WI38 (cell line): ENCODE measurements around the gene GPR55.

Experiments
- H3K4me3 ChIP-seq: 2 replicates; pipeline ENCODE4 v1.5.1; 2011; ENCODE audit warnings: low read depth, mild to moderate bottlenecking, control low read depth, low read length
- TF ChIP-seq, protein P1 (sequence below): IDR thresholded peaks from 2 replicates; pipeline ENCODE4 v1.5.1; 2012; ENCODE audit warnings: low read depth, mild to moderate bottlenecking, control low read depth, low read length

Gene GPR55

DNA sequence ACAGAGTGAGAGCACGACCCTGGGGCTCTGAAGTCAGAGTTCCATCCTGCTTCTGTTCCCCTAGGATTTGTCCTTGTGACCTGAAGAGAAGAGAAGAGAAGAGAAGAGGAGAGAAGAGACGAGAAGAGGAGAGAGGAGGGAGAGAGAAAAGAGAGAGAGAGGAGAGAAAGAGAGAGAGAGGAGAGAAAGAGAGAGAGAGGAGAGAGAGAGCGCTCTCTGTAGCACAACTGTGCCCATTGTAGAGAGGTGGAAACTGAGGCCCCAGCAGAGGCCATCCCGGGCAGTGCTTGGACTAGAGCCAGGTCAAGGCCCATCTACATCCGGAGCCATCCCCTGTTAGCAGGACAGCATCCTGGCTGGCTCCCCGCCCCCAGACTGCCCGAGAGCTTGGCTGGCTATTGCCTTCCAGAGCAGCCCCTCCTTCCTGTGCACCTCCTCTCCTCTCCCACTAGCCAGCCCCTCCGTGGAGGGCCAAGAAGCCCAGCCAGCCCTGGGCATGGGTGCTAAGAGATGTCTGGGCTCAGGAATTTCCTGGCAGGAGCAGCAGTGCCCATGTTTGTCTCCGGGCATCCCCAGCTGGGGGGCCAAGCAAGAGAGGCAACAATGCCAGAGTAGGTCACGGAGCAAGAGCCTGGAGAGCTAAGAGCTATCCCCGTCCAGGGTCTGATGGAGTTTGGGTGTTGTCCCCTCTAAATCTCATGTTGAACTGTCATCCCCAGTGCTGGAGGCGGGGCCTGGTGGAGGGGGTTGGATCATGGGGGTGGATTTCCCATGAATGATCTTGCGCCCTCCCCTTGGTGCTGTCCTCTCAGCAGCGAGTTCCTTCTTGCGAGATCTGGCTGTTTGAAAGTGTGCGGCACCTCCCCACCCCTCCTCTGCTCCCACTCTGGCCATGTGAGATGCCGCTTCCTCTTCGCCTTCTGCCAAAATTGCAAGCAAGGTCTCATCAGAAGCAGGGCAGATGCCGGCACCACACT is 18.2 kb upstream of the GPR55 start:
- TF ChIP-seq, protein P1, sequence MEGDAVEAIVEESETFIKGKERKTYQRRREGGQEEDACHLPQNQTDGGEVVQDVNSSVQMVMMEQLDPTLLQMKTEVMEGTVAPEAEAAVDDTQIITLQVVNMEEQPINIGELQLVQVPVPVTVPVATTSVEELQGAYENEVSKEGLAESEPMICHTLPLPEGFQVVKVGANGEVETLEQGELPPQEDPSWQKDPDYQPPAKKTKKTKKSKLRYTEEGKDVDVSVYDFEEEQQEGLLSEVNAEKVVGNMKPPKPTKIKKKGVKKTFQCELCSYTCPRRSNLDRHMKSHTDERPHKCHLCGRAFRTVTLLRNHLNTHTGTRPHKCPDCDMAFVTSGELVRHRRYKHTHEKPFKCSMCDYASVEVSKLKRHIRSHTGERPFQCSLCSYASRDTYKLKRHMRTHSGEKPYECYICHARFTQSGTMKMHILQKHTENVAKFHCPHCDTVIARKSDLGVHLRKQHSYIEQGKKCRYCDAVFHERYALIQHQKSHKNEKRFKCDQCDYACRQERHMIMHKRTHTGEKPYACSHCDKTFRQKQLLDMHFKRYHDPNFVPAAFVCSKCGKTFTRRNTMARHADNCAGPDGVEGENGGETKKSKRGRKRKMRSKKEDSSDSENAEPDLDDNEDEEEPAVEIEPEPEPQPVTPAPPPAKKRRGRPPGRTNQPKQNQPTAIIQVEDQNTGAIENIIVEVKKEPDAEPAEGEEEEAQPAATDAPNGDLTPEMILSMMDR: no peak
- no peak overlapping the region for H3K4me3 ChIP-seq

DNA sequence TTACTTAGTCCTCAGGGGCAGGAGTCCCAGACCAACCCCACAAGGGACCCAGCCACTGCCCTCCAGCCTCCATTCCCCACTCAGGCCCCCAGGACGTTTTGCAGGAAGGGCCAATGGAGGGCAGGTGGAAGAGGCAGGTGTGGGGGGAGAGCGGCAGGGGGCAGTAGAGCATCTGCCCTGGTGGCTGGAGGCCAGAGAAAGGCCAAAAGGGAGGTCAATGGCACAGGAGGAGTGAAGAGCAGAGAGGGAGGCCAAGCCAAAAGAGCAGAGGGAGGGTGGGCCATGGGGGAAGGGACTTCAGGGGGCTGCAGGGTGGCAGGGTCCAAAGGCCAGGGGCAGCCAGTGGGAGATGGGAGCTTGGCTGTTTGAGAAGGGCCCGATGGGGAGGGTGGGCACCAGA is 17.3 kb upstream of the GPR55 start:
- TF ChIP-seq, protein P1: no peak
- H3K4me3 ChIP-seq: no peak overlapping the region

DNA sequence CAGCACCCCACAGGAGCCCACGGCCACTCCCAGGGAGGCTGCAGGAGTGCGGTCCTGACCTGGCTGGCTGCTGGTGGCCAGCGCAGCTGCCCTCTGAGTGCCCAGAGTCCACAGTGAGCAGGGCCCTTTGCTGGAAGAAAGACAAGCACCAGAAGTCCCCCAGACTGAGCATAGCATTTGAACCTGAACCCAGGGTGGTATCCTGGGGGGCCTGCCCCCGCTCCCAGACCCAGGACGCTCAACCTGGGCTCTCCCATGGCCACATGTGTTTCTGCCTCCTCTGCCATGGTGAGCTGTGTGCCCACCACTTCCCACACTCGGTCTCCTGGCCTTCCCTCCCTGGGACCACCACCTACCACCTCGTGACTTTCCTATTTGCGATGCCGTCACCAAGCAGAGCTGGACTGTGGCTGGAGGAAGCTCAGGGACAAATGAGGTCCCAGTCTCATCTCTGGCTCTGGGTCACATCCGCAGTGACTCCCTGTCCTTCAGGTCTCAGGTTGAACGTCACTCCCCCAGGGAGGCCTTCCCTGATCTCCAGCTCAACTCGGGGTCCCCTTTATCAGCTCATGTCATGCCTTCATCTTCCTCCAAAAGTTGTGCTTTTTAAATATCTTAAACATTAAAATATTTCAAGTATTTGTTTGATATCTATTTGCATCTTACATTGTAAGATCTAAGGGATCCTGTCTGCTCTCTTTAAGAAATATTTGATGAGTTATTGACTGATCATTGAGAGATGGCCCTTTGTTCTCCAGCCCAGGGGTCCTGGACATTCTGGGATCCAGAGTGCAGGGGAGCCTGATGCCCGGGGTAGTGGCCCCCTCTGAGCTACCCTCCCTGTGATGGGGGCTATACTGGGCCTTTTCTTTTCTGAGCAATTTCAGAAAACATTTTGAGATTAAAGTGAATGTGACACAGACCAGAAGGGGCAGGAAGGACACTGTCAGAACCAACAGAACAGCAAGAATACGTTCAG is 16.4 kb upstream of the GPR55 start:
- no peak overlapping the region for H3K4me3 ChIP-seq
- TF ChIP-seq, protein P1: no peak

DNA sequence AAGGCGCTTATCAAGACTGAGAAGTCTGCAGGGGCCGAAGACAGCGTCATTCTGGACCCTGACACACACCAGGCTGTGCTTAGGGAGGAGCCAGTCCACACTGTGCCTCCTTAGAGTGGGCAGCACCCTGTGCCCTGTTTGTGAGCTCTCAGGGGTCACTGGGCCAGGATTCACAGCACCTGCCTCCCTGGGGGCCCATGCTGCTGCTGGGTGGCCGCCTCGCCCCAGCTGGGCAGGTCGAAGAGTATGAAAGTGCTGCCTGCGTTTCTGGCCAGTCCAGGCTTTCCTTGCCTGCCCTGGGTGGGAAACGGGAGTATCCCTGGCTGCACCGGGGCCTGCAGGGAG is 15.4 kb upstream of the GPR55 start:
- no peak overlapping the region for H3K4me3 ChIP-seq

DNA sequence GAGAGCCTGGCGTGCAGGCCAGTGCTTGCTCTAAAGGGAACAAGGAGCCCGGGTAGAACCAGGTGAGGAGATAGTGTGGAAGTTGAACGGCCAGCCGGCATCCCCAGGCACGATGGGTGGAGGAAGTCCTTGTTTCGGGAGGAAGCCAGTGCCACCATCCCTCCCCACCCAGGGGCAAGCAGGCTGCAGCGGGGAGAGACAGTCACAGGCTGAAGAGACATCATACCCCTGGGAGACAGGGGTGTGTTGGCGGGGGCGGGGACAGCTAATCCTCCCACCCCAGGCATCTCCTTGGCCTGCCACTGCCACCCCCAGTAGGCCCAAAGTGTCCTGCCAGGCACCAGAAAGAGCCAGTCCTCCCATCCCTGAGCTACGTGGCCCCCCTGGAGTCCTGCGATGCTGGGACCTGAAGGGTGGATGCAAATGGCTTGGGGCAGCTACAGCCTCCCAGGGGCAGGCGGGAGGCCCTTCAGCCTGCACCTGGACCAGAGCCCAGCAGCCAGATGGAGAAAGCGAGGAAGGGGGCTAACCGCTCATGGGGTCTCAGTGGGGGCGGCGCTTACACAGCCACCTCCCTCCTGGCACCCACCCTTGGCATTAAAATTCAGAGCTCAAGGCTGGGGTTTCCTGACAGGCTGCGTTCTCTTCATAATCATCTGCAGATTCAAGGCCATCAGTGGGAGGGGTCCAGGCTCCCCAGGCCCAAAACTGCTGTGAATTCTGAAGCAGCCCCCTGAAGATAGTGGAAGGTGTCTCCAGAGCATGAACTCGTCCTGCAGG is 14.8 kb upstream of the GPR55 start:
- H3K4me3 ChIP-seq: no peak overlapping the region
- TF ChIP-seq, protein P1: no peak

More for the DNA sequence above, 15.4 kb upstream of the GPR55 start:
- TF ChIP-seq, protein P1: no peak

DNA sequence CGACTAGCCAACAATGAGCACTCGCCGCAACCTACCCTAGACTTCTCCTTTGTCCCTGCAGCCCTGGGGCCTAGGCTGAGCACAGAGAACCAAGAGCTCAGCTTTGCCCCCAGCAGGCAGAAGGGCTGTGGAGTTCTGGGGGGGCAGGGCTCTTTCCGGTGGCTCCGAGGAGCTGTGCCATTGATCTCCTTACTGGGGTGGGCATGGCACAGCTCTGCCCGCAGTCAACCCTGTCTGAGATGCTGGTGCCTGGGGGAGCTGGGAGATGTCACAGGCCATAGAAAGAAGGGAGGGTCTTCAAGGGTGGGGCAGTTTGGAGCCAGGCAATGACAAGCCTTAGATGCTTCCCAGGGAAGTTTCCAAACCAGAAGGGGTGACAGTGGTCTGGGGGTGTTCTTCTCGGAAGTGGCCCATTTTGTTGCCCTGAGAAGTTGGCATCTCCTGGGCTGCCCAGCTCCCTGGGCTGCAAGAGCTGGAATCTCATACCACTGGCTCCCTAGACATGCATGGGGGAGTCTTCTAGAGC is 14.1 kb upstream of the GPR55 start:
- H3K4me3 ChIP-seq: no peak overlapping the region
- TF ChIP-seq, protein P1: no peak
